Measurements from ENCODE around the gene SHLD1.

Gene SHLD1

GRCh38 chr20:5821627-5822215 lies 71.5 kb downstream of the SHLD1 start:
- DNase-seq = no peak

GRCh38 chr20:5822569-5822968 lies 72.4 kb downstream of the SHLD1 start:
- DNase-seq = peak; percentile 38

GRCh38 chr20:5825130-5825719 lies 75.0 kb downstream of the SHLD1 start:
- peak; percentile 94 for DNase-seq

GRCh38 chr20:5827098-5827853 lies 77.1 kb downstream of the SHLD1 start:
- no peak for DNase-seq

GRCh38 chr20:5827861-5828260 lies 77.7 kb downstream of the SHLD1 start:
- no peak for DNase-seq

- peak; percentile 19 for DNase-seq
These were observed 79.1 kb downstream of the SHLD1 start for GRCh38 chr20:5829241-5829809.

GRCh38 chr20:5831539-5832237 lies 81.5 kb downstream of the SHLD1 start:
- DNase-seq = no peak

- no peak for DNase-seq
These were observed 83.2 kb downstream of the SHLD1 start for GRCh38 chr20:5833309-5833941.

- no peak for DNase-seq
These were observed 84.3 kb downstream of the SHLD1 start for GRCh38 chr20:5834436-5835005.

GRCh38 chr20:5835321-5835821 lies 85.2 kb downstream of the SHLD1 start:
- peak; percentile 98 for DNase-seq

GRCh38 chr20:5835871-5836270 lies 85.7 kb downstream of the SHLD1 start:
- DNase-seq = no peak

GRCh38 chr20:5836569-5836968 lies 86.4 kb downstream of the SHLD1 start:
- no peak for DNase-seq

- peak; percentile 50 for DNase-seq
These were observed 90.3 kb downstream of the SHLD1 start for GRCh38 chr20:5840411-5841002.

- DNase-seq = no peak
These were observed 91.3 kb downstream of the SHLD1 start for GRCh38 chr20:5841522-5841921.

- no peak for DNase-seq
These were observed 92.3 kb downstream of the SHLD1 start for GRCh38 chr20:5842465-5842864.

- no peak for DNase-seq
These were observed 92.9 kb downstream of the SHLD1 start for GRCh38 chr20:5843054-5843592.

GRCh38 chr20:5844063-5844681 lies 94.0 kb downstream of the SHLD1 start:
- DNase-seq = peak; percentile 98

GRCh38 chr20:5845681-5846615 lies 95.7 kb downstream of the SHLD1 start:
- peak; percentile 87 for DNase-seq

GRCh38 chr20:5848711-5849505 lies 98.7 kb downstream of the SHLD1 start:
- DNase-seq = no peak

All from NCI-H69 (cell line).